BLaER1 (cell line): ENCODE data around the gene TRIM8.

Source experiments
- H3K27ac ChIP-seq: shearing (Covaris generic); formaldehyde crosslinking; 2 replicates; pipeline ENCODE4 v1.8.1; 2022
- H3K27me3 ChIP-seq: shearing (Covaris generic); formaldehyde crosslinking; 2 replicates; pipeline ENCODE4 v1.8.1; 2022
- H3K36me3 ChIP-seq: shearing (Covaris generic); formaldehyde crosslinking; 2 replicates; pipeline ENCODE4 v1.8.1; 2022
- H3K4me1 ChIP-seq: shearing (Covaris generic); formaldehyde crosslinking; 2 replicates; pipeline ENCODE4 v1.8.1; 2022
- H3K4me2 ChIP-seq: shearing (Covaris generic); formaldehyde crosslinking; 2 replicates; pipeline ENCODE4 v1.8.1; 2022
- H3K4me3 ChIP-seq: shearing (Covaris generic); formaldehyde crosslinking; 2 replicates; pipeline ENCODE4 v1.8.1; 2022
- H3K9ac ChIP-seq: shearing (Covaris generic); formaldehyde crosslinking; 2 replicates; pipeline ENCODE4 v1.8.1; 2022
- H3K9me3 ChIP-seq: shearing (Covaris generic); formaldehyde crosslinking; 2 replicates; pipeline ENCODE4 v1.8.1; 2022
- H4K20me1 ChIP-seq: shearing (Covaris generic); formaldehyde crosslinking; 2 replicates; pipeline ENCODE4 v1.8.1; 2022
- Cebpa-rat ChIP-seq: shearing (Covaris generic); IDR thresholded peaks from 2 replicates; pipeline ENCODE4 v1.8.1; 2022

TRIM8 gene

DNA sequence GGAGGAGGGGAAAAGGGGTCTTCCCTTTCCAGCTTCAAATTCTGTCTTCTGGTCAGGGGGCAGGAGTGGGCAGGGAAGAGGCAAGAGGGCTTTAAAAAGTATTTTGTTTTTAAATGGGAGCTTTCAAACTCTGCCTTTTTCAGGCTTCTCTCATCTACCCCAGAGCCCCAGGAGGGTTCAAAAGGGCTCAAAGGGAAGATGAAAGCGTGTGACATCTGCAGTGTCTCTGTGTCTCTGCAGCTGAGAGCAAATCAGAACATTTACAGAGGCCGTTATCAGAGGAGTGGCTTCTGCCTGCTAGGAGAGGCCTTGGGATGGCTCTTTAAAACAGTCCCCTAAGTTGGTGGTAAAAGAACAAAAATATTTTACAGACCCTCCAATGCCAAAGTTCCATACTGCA lies 30.3 kb downstream of the TRIM8 start:
- H3K36me3 ChIP-seq, result no peaks in the 10 kb centered on the region
- peak overlapping the region; percentile 64 for H3K4me3 ChIP-seq
- no peak for TF ChIP-seq Cebpa-rat
- no peaks in the 10 kb centered on the region for H3K27me3 ChIP-seq
- H4K20me1 ChIP-seq, result no peaks in the 10 kb centered on the region
- H3K4me1 ChIP-seq, result peaks cover 95% of the 10 kb centered on the region
- H3K9me3 ChIP-seq, result no peaks in the 10 kb centered on the region
- H3K9ac ChIP-seq, result peak overlapping the region; percentile 68
- H3K27ac ChIP-seq, result peak overlapping the region; percentile 82
- H3K4me2 ChIP-seq, result peak overlapping the region; percentile 94

DNA sequence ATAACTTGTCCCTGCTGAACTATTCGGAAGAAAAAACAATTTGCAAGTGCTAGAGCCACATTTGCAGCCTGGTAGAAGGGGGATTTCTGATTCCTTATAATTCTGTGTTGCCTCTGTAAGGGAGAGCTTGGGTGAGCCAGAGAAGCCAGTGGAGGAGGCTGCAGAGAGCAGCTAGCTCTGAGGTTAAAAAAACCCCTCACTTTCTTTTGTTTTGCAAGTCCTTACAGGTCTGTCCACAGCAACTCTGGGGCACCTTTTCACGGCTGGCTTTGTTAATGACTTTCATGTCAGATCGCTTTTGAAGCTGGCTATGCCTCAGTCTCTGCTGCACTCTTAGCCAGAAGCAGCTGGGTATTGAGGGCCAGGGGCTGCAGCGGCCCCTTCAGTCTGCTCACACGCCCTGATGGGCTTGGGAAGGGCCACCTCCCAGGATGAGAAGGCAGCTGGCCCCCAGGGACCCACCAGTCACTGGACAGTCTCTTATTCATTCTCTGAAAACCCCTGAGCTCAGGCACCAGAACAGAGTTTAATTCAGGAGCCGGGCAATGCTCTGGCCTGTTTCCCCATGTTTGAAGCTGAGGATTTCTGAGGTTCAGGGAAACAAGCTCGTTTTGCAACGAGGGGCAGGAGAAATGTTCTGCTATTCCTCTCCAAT lies 30.9 kb downstream of the TRIM8 start:
- peaks cover 91% of the 10 kb centered on the region for H3K4me1 ChIP-seq
- H3K27me3 ChIP-seq, result no peaks in the 10 kb centered on the region
- peak overlapping the region; percentile 68 for H3K9ac ChIP-seq
- H3K4me3 ChIP-seq, result peak overlapping the region; percentile 64
- H4K20me1 ChIP-seq, result no peaks in the 10 kb centered on the region
- H3K27ac ChIP-seq, result peak overlapping the region; percentile 82
- H3K36me3 ChIP-seq, result no peaks in the 10 kb centered on the region
- no peaks in the 10 kb centered on the region for H3K9me3 ChIP-seq
- H3K4me2 ChIP-seq, result peak overlapping the region; percentile 94
- TF ChIP-seq Cebpa-rat, result no peak

DNA sequence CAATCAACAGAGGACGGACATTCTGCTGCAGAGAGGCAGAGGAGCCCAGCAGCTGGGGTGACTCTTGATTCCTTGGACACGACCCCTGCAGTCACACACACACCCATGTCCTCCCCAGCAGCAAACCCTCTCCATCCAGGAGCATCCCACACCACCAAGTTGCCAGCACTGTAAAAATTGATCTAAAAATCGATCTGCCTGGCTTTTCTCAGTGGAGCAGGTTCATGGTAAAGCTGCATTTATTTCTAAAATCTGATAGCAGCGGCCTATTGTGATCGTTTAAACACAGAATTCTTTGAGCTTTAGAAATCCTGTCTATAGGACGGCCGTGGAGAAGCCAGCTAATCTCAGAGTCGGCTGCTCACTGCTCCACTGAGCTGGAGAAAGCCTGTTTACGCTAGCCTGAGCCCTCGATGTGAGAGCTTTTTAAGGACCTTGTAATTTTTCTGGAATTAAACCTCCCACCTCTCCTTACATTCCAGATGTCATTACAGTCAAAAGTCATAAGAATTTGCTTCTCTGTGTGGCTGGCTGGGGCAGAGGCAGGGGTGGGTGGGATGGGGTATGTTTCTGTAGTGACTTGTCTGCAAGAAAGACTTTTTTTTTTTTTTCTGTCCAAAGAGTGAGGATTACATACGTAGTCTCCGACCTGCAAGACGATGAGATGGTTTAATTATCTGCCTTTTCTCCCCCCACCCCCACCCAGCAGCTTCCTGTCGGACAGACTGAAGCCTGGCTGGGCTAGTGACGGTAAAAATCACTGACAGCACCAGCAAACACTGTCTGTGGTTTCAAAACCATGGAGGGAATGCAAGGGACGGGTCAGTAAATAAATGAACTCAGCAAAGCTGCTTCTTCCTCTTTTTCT lies 31.6 kb downstream of the TRIM8 start:
- H3K4me2 ChIP-seq, result peak overlapping the region; percentile 94
- peak overlapping the region; percentile 82 for H3K27ac ChIP-seq
- peak overlapping the region; percentile 64 for H3K4me3 ChIP-seq
- H3K9ac ChIP-seq, result peak overlapping the region; percentile 68
- no peaks in the 10 kb centered on the region for H3K9me3 ChIP-seq
- 0 out of 2 replicates have a peak, but pooled peaks cover 6% of the 10 kb centered on the region for H3K36me3 ChIP-seq
- no peaks in the 10 kb centered on the region for H4K20me1 ChIP-seq
- H3K27me3 ChIP-seq, result no peaks in the 10 kb centered on the region
- TF ChIP-seq Cebpa-rat, result no peak
- H3K4me1 ChIP-seq, result peaks cover 83% of the 10 kb centered on the region

DNA sequence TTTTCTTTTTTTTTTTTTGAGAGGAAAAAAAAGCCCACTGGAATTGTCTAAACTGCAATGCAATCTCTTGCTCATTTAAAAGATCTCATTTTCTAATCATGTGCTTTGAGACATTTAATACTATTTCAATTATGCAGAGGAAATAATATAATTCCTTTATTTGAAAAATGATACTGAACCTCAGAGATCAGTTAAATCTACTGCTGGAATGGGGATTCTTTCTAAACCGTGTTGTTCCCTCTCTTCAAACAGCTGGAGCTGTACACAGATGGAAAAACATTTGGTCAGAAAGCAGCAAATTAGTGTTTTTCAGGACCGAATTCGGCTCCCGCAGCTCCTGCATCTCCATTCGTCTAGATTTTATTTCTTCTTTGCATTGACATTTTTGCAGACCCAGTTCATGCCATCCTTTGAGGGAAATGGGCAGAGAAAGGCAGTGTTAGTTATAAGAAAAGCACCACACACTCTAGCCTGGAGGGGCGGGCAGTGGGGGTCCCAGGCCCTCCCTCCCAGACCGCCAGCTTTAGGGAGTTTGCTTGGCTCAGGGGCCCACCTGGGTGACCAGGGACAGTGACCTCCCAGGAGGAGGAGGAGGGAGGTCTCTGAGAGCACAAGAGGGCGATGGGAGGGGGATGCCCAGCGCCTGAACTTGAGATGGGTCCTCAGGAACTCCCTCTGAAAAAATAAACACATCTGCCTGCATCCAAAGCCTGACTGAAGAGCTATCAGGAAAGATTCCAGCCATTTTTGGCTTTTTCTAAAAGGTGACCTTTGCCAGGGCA lies 32.4 kb downstream of the TRIM8 start:
- Histone ChIP-seq H3K4me1 (peaks cover 75% of the 10 kb centered on the region), H3K27ac (peak overlapping the region; percentile 49), H3K4me2 (peak overlapping the region; percentile 94), H3K9me3 (no peaks in the 10 kb centered on the region), H3K4me3 (no peak overlapping the region), H4K20me1 (no peaks in the 10 kb centered on the region), H3K36me3 (peaks cover 13% of the 10 kb centered on the region; the same call in 1 of the 2 replicates), H3K27me3 (no peaks in the 10 kb centered on the region), H3K9ac (peak overlapping the region; percentile 54)
- TF ChIP-seq Cebpa-rat, result no peak

DNA sequence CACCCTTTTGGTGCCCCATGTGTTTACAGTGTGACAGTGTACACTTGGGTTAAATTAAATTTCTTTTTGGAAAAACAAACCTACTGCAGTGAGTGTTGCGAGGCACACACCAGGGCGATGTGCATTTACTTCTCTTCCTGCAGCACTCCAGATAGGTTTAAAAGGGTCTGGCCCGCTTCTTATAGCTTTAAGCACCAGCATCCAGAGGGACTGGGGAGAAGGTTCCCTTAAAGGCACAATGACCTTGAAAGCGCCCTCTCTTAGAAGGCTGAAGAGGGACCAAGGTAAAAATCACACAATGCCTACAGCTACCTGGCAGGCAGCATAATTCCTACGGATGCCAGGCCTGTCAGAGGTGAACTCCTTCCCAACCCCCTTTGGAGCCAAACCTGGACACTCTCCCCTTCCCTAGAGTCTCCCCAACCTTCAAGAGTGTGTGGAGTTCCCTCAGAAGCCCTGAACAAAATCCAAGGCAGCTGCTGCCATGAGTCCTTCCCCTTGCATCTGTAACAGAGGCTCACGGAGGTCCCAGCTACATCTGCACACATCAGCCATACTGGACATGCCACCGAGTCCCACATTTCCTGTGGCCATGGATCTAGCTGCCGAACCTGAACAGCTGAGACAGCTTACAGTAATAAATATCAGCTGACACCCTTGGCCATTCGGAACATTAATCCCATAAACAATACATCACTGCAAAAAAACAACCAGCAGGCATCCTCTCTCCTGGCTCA lies 33.2 kb downstream of the TRIM8 start:
- Histone ChIP-seq H3K4me3 (no peak overlapping the region), H3K27me3 (no peaks in the 10 kb centered on the region), H3K27ac (peak overlapping the region; percentile 49), H3K4me1 (peaks cover 67% of the 10 kb centered on the region), H4K20me1 (no peaks in the 10 kb centered on the region), H3K36me3 (peaks cover 21% of the 10 kb centered on the region; the same call in 1 of the 2 replicates), H3K9ac (peak overlapping the region; percentile 54; the same call in 1 of the 2 replicates), H3K9me3 (no peaks in the 10 kb centered on the region), H3K4me2 (peak overlapping the region; percentile 94)
- no peak for TF ChIP-seq Cebpa-rat

DNA sequence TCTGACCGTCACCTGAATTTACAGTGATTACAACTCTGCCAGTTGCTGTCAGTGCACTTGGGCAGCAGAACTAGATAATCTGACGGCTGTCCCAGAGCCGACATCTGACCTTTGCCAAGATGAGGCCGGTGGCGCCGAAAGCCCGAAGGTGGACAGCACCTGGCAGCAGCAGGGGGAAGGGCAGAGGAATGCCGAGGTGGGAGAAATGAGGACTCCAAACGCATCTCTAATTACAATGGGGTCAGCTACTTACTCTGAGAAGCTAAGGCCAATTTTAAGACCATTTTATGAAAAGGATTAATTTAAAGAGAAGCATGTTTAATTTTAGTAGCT lies 33.8 kb downstream of the TRIM8 start:
- no peak overlapping the region for H3K27ac ChIP-seq
- no peak overlapping the region for H3K9ac ChIP-seq
- peaks cover 62% of the 10 kb centered on the region for H3K4me1 ChIP-seq
- no peaks in the 10 kb centered on the region for H3K9me3 ChIP-seq
- H3K27me3 ChIP-seq, result no peaks in the 10 kb centered on the region
- H3K4me2 ChIP-seq, result no peak overlapping the region
- no peak overlapping the region for H3K4me3 ChIP-seq
- no peak for TF ChIP-seq Cebpa-rat
- H3K36me3 ChIP-seq, result peaks cover 21% of the 10 kb centered on the region; the same call in 1 of the 2 replicates
- H4K20me1 ChIP-seq, result no peaks in the 10 kb centered on the region

DNA sequence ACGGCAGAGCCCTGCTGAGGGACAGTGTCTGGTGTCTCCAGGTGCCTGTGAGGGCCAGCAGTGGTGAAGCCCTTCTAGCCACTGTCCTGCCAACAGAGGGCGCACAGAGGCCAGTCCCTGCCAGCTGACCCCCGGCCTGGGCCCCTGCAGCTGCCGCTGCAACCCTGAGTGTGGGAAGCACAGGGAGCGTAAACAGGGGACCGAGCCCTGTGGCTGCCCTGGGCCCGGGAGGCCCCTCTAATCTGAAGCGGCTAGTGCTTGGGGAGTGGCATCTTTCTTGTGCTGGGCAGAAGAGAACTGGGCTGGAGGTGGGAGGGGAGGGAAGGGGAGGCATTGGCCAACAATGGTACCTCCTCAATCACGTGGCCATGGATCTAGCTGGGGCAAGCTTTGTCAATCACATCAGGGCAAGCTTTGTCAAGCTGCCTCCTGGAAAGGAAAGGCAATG lies 34.6 kb downstream of the TRIM8 start:
- no peak for TF ChIP-seq Cebpa-rat
- Histone ChIP-seq H3K4me1 (peaks cover 54% of the 10 kb centered on the region), H3K9ac (no peak overlapping the region)

DNA sequence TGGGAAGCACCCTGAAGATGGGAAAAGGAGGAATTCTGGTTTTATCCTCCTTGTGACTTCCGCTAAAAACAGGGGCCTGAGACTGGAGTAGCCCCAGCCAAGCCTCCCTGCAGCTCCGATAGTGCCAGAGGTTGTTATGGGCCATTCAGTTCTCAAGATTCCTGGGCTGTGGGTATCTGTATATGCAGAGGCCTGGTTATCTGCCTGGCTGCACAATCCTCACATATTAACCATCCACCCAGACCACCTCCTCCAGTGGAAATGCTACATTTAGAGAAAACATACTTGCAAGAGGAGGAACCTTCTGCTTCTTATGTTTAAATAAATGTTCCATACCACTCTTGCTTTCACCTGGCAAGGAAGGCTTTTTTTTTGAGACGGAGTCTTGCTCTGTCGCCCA lies 35.3 kb downstream of the TRIM8 start:
- no peak for TF ChIP-seq Cebpa-rat
- H3K4me3 ChIP-seq, result no peak overlapping the region
- peaks cover 49% of the 10 kb centered on the region for H3K4me1 ChIP-seq
- peak overlapping the region; percentile 35; the same call in 1 of the 2 replicates for H3K4me2 ChIP-seq
- H4K20me1 ChIP-seq, result no peaks in the 10 kb centered on the region
- peaks cover 21% of the 10 kb centered on the region; the same call in 1 of the 2 replicates for H3K36me3 ChIP-seq
- H3K9ac ChIP-seq, result no peak overlapping the region
- H3K9me3 ChIP-seq, result no peaks in the 10 kb centered on the region
- no peak overlapping the region for H3K27ac ChIP-seq
- no peaks in the 10 kb centered on the region for H3K27me3 ChIP-seq

More for the DNA sequence above, 34.6 kb downstream of the TRIM8 start:
- Histone ChIP-seq H3K27me3 (no peaks in the 10 kb centered on the region), H3K27ac (peak overlapping the region; percentile 14; the same call in 1 of the 2 replicates), H3K4me2 (peak overlapping the region; percentile 35), H3K4me3 (no peak overlapping the region), H4K20me1 (no peaks in the 10 kb centered on the region), H3K9me3 (no peaks in the 10 kb centered on the region), H3K36me3 (peaks cover 21% of the 10 kb centered on the region; the same call in 1 of the 2 replicates)

DNA sequence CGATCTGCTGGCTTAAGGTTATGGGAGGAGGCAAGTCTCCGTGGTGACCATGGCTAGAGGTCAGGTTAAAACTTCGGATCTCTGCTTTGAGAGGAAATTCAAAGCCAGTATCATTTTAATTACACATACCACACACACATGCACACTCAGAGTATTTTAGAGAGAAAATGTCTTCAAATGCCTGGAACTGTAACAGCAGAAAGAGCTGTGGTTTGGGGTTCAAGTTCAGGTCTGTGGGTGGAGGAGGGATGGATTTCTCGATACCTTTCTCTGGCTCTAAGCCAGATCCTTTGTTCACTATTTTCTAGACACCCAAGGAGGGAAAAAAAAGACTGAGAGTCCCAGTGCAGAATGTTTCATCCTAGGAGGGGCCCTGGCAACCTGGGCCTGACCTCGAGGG lies 37.4 kb downstream of the TRIM8 start:
- Histone ChIP-seq H3K4me2 (no peak overlapping the region), H3K4me1 (peaks cover 30% of the 10 kb centered on the region)

More for the DNA sequence above, 37.4 kb downstream of the TRIM8 start:
- Histone ChIP-seq H3K4me3 (no peak overlapping the region), H3K27me3 (no peaks in the 10 kb centered on the region), H3K9me3 (no peaks in the 10 kb centered on the region), H3K36me3 (peaks cover 34% of the 10 kb centered on the region), H4K20me1 (no peaks in the 10 kb centered on the region), H3K27ac (no peak overlapping the region), H3K9ac (no peak overlapping the region)
- no peak for TF ChIP-seq Cebpa-rat
